HL-60 (cell line): ENCODE data around the gene PTS.

Experiments used
- CTCF ChIP-seq: IDR thresholded peaks from one replicate; pipeline ENCODE4 v1.5.1; 2011; ENCODE audit warnings: low read length, control low read depth, inconsistent platforms; ENCODE audit not compliant: insufficient read depth
- GABPA ChIP-seq: IDR thresholded peaks from 2 replicates; pipeline ENCODE4 v1.6.1; 2012; ENCODE audit warnings: low read depth
- POLR2AphosphoS5 ChIP-seq: IDR thresholded peaks from 2 replicates; pipeline ENCODE4 v1.6.1; 2012; ENCODE audit warnings: low read depth
- SPI1 ChIP-seq: IDR thresholded peaks from 2 replicates; pipeline ENCODE4 v1.6.1; 2012; ENCODE audit warnings: low read depth, mild to moderate bottlenecking, borderline replicate concordance
- TF ChIP-seq, protein P1 (sequence below): IDR thresholded peaks from 2 replicates; pipeline ENCODE4 v1.6.1; 2012; ENCODE audit warnings: low read depth; ENCODE audit not compliant: insufficient replicate concordance

- TF ChIP-seq CTCF = no peak
- no peak for TF ChIP-seq POLR2AphosphoS5
- TF ChIP-seq, protein P1, sequence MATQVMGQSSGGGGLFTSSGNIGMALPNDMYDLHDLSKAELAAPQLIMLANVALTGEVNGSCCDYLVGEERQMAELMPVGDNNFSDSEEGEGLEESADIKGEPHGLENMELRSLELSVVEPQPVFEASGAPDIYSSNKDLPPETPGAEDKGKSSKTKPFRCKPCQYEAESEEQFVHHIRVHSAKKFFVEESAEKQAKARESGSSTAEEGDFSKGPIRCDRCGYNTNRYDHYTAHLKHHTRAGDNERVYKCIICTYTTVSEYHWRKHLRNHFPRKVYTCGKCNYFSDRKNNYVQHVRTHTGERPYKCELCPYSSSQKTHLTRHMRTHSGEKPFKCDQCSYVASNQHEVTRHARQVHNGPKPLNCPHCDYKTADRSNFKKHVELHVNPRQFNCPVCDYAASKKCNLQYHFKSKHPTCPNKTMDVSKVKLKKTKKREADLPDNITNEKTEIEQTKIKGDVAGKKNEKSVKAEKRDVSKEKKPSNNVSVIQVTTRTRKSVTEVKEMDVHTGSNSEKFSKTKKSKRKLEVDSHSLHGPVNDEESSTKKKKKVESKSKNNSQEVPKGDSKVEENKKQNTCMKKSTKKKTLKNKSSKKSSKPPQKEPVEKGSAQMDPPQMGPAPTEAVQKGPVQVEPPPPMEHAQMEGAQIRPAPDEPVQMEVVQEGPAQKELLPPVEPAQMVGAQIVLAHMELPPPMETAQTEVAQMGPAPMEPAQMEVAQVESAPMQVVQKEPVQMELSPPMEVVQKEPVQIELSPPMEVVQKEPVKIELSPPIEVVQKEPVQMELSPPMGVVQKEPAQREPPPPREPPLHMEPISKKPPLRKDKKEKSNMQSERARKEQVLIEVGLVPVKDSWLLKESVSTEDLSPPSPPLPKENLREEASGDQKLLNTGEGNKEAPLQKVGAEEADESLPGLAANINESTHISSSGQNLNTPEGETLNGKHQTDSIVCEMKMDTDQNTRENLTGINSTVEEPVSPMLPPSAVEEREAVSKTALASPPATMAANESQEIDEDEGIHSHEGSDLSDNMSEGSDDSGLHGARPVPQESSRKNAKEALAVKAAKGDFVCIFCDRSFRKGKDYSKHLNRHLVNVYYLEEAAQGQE = no peak
- TF ChIP-seq GABPA = no peak
- TF ChIP-seq SPI1 = no peak
Measured at GRCh38 chr11:112269139-112269538, 42.9 kb downstream of the PTS start.
